Esophagus squamous epithelium (tissue), 5 donors: Measurements from ENCODE around the gene P3R3URF. TPM values are rescaled to one million over a fixed set of nuclear protein-coding genes. Genes with fewer than 3 reads are reported as not detected.

Source experiments
- DNase-seq: peaks from one replicate; lab custom pipeline; 2025; lab: John Stamatoyannopoulos, UW
- H3K27ac ChIP-seq, 4 donors: fragments of 200-600 bp; sonication (generic); one replicate each; pipeline ENCODE4 v1.5.1; 2016 to 2019; ENCODE audit warnings: mild to moderate bottlenecking in 1 of 4
- H3K27me3 ChIP-seq, 4 donors: fragments of 200-600 bp; sonication (generic); 1 replicate in 3 of 4; 2 replicates in 1 of 4; pipeline versions ENCODE4 v1.5.1 to v1.6.0; 2017 to 2021; ENCODE audit warnings: antibody characterized with exemption in 1 of 4
- H3K36me3 ChIP-seq, 3 donors: fragments of 200-600 bp; sonication (generic); one replicate each; pipeline ENCODE4 v1.5.1; 2016 to 2019
- H3K4me1 ChIP-seq, 3 donors: fragments of 200-600 bp; sonication (generic); one replicate each; pipeline ENCODE4 v1.5.1; 2017 to 2019
- H3K4me3 ChIP-seq, 4 donors: fragments of 200-600 bp; sonication (generic); 1 replicate in 3 of 4; 2 replicates in 1 of 4; pipeline ENCODE4 v1.5.1; 2016 to 2019; ENCODE audit warnings: mild to moderate bottlenecking in 2 of 4, moderate library complexity in 1 of 4
- H3K9me3 ChIP-seq, 3 donors: fragments of 200-600 bp; sonication (generic); one replicate each; pipeline ENCODE4 v1.5.1; 2016 to 2019
- POLR2A ChIP-seq, 4 donors: fragments of 450-650 bp; IDR thresholded peaks; one replicate each; pipeline ENCODE4 v1.6.1; 2017; ENCODE audit warnings: antibody characterized with exemption in 4 of 4, mild to moderate bottlenecking in 4 of 4, moderate library complexity in 3 of 4
- WGBS, 2 donors: methylation state at CpG; one replicate each; pipeline ENCODE4 v1.1.5; 2018; 5-methylcytosine and 5-hydroxymethylcytosine counted together
- intact Hi-C: fragments of 100-400 bp; cut with DNase I; formaldehyde crosslinking; loops from one replicate; pipeline ENCODE4 v1.15.0; 2022
- small RNA-seq, 4 donors: library from RNA; depleted of rRNA; stranded (forward); fragments of <200 nt; gene quantifications; one replicate each; pipeline ENCODE3, GENCODE V24; 2016
- total RNA-seq, 4 donors: library from RNA; depleted of rRNA; stranded (reverse); fragments of >200 nt; gene quantifications; one replicate each; pipeline ENCODE4 v1.1.0, GENCODE V29; 2016
- TF ChIP-seq, protein P1 (sequence below), 6 experiments: fragments of 450-650 bp in 4 of 6; fragments of 200-600 bp in 2 of 6; sonication (generic) in 2 of 6; IDR thresholded peaks; one replicate each; pipeline ENCODE4 v1.5.1; 2016 to 2019; ENCODE audit warnings: antibody characterized with exemption in 6 of 6, mild to moderate bottlenecking in 4 of 6, moderate library complexity in 4 of 6
- donor health status: DM: yes; HTN: yes; CAD: no.

The P3R3URF gene
- total RNA-seq, 4 donors from 2014 or later: not detected

DNA sequence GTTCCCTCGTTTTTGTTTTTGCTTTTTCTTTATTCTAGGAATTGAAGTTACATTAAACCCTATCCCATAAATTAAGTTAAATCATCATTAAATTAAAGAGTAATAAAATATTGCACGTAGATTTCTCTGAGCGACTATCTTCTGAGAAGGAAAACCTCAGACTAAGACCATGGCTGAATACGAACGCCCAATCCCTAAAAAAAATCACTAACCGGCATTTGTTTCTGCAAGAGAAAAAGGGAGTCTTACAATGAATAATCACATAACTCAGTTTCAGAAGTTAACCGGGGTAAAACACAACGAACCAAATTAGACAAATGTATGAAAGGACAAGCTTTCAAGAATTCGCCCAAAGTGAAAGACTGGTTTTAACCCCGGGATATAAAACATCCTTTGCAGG lies 45.2 kb downstream of the P3R3URF start:
- H3K4me1 ChIP-seq: peaks cover 7 to 49% (median 8%) of the 10 kb centered on the region in 3 donors
- no peaks in the 10 kb centered on the region for H3K36me3 ChIP-seq
- no peaks in the 10 kb centered on the region for H3K9me3 ChIP-seq
- H3K4me3 ChIP-seq: peak overlapping the region; percentile 67 to 82 (median 76)
- H3K27me3 ChIP-seq: peaks cover 0 to 45% (median 0%) of the 10 kb centered on the region in 4 donors
- peak overlapping the region; percentile 89 to 95 (median 92) for H3K27ac ChIP-seq
- no peak for TF ChIP-seq POLR2A (IDR thresholded peaks at IDR 0.05)
- TF ChIP-seq, protein P1, sequence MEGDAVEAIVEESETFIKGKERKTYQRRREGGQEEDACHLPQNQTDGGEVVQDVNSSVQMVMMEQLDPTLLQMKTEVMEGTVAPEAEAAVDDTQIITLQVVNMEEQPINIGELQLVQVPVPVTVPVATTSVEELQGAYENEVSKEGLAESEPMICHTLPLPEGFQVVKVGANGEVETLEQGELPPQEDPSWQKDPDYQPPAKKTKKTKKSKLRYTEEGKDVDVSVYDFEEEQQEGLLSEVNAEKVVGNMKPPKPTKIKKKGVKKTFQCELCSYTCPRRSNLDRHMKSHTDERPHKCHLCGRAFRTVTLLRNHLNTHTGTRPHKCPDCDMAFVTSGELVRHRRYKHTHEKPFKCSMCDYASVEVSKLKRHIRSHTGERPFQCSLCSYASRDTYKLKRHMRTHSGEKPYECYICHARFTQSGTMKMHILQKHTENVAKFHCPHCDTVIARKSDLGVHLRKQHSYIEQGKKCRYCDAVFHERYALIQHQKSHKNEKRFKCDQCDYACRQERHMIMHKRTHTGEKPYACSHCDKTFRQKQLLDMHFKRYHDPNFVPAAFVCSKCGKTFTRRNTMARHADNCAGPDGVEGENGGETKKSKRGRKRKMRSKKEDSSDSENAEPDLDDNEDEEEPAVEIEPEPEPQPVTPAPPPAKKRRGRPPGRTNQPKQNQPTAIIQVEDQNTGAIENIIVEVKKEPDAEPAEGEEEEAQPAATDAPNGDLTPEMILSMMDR (IDR thresholded peaks at IDR 0.05): no peak
- 4 to 6% methylated on average over 10 of the region's 10 CpGs for WGBS, 2 donors
- DNase-seq: no peak
- intact Hi-C loops: no loop called here

DNA sequence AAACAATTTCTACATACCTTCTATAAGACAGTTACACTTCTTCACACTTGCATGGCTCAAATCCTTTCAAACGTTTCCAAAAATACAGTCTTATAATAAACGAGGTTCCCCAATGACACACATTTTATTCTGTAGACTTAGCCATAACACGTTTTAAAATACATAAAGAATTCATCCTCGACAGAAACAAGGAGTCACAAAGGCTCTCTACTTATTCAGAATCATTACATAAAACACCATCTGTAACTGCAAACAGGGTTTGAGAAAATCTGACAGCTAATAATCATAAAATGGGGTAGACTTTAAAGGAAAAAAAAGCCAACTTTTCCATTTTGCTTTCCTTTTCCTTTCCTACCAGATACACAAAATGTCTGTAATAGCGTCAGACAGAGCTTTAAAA lies 45.7 kb downstream of the P3R3URF start:
- DNase-seq: no peak
- 20 to 22% methylated on average over 5 of the region's 5 CpGs for WGBS, 2 donors

DNA sequence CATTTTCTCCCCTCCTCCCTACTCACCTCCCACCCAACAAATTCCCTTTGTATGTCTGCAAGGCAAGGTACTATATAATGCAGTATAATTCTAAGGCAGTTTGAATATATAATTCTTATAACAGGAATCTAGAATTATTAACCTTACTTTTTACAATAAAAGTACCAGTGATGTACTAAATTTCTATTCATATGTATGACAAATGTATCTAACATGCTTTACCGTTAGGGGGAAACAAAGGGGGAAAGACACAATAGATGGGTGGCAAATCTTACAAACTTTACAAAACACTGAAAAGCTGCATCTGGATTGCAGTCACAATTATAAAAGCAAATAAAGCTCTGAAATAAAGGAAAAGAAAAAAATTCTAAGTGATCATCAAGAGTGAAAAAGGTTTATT lies 46.2 kb downstream of the P3R3URF start:
- 45 to 59% methylated on average over 1 of the region's 1 CpG for WGBS, 2 donors
- intact Hi-C loops: no loop called here
- TF ChIP-seq, protein P1 (IDR thresholded peaks at IDR 0.05): no peak
- no peak for TF ChIP-seq POLR2A (IDR thresholded peaks at IDR 0.05)
- DNase-seq: no peak
- peaks cover 0 to 45% (median 0%) of the 10 kb centered on the region in 4 donors for H3K27me3 ChIP-seq
- peaks cover 4 to 39% (median 7%) of the 10 kb centered on the region in 3 donors for H3K4me1 ChIP-seq
- H3K4me3 ChIP-seq: peak overlapping the region in 3 of 4 donors; percentile 70 to 82 (median 82)
- peak overlapping the region in 1 of 4 donors; percentile 11 for H3K27ac ChIP-seq
- H3K9me3 ChIP-seq: no peaks in the 10 kb centered on the region
- no peaks in the 10 kb centered on the region for H3K36me3 ChIP-seq

More for the DNA sequence above, 45.7 kb downstream of the P3R3URF start:
- TF ChIP-seq POLR2A (IDR thresholded peaks at IDR 0.05): no peak
- TF ChIP-seq, protein P1 (IDR thresholded peaks at IDR 0.05): no peak
- H3K36me3 ChIP-seq: no peaks in the 10 kb centered on the region
- H3K27me3 ChIP-seq: peaks cover 0 to 45% (median 0%) of the 10 kb centered on the region in 4 donors
- H3K4me3 ChIP-seq: peak overlapping the region; percentile 67 to 82 (median 76)
- intact Hi-C loops: no loop called here
- no peaks in the 10 kb centered on the region for H3K9me3 ChIP-seq
- peaks cover 7 to 44% (median 8%) of the 10 kb centered on the region in 3 donors for H3K4me1 ChIP-seq
- peak overlapping the region in 2 of 4 donors; percentile 89 to 95 for H3K27ac ChIP-seq

DNA sequence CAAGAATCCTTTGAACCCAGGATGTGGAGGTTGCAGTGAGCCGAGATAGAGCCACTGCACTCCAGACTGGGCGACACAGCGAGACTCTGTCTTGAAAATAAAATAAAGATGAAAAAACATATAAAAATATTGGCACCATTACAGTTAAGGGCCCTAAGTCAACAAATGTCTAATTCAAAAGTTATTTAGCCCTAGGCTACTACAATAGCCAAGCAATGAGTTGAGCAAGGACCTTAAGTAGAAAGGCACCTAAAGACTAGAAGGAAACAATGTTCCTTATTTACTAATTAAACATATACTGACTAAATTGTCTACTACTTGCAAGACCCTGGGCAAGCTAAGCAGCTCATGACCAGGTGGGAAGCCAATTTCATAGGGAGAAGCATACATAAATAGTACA lies 47.9 kb downstream of the P3R3URF start:
- H3K36me3 ChIP-seq: no peaks in the 10 kb centered on the region
- intact Hi-C loops: no loop called here
- peaks cover 0 to 45% (median 0%) of the 10 kb centered on the region in 4 donors for H3K27me3 ChIP-seq
- H3K9me3 ChIP-seq: no peaks in the 10 kb centered on the region
- H3K4me1 ChIP-seq: peaks cover under 1 to 22% (median 3%) of the 10 kb centered on the region in 3 donors
- TF ChIP-seq, protein P1 (IDR thresholded peaks at IDR 0.05): no peak
- no peak for TF ChIP-seq POLR2A (IDR thresholded peaks at IDR 0.05)
- DNase-seq: no peak
- WGBS, 2 donors: 85 to 94% methylated on average over 3 of the region's 3 CpGs
- no peak overlapping the region for H3K27ac ChIP-seq
- peak overlapping the region in 2 of 4 donors; percentile 70 to 82 for H3K4me3 ChIP-seq

Small RNA genes within 50 kb of the gene (small RNA-seq; reads per million reads assigned to genes)
- gene AL672043.1: 0 reads per million in 4 donors

Other genes starting within 250 kb of the P3R3URF start
- 1 to 10 TPM; 3.0 to 7.6 (median 6.2) TPM for gene PIK3R3, start 43.9 kb downstream of the P3R3URF start, total RNA-seq
- gene TSPAN1, start 1.4 kb downstream of the P3R3URF start, total RNA-seq: 10 to 100 TPM in 1 of 4 donors, 1 to 10 TPM in 3; 1.4 to 10.7 (median 5.0) TPM
- gene POMGNT1, start 21.9 kb upstream of the P3R3URF start, total RNA-seq: 10 to 100 TPM; 23.9 to 36.7 (median 28.1) TPM
- 1 to 10 TPM; 1.7 to 4.6 (median 3.1) TPM for gene LURAP1, start 26.8 kb upstream of the P3R3URF start, total RNA-seq
- gene RAD54L, start 71.3 kb upstream of the P3R3URF start, total RNA-seq: 1 to 10 TPM; 1.9 to 7.8 (median 6.8) TPM
- 10 to 100 TPM; 44.1 to 66.4 (median 57.6) TPM for gene LRRC41, start 127.1 kb upstream of the P3R3URF start, total RNA-seq
- 100 to 1,000 TPM; 329 to 618 (median 564) TPM for gene UQCRH, start 127.2 kb upstream of the P3R3URF start, total RNA-seq
- 10 to 100 TPM; 10.1 to 22.1 (median 16.2) TPM for gene NSUN4, start 164.3 kb upstream of the P3R3URF start, total RNA-seq
- gene FAAH, start 217.8 kb upstream of the P3R3URF start, total RNA-seq: 10 to 100 TPM; 12.3 to 29.6 (median 16.7) TPM